ENCODE data around the gene CFAP69.

GRCh38 chr7:90269163-90269562 lies 24.2 kb downstream of the CFAP69 start:
- TF ChIP-seq SUZ12 (IDR thresholded peaks at IDR 0.05) (no peak), LEF1 (IDR thresholded peaks at IDR 0.05; ENCODE audit: borderline replicate concordance) (no peak)
